PC-9 (cell line): ENCODE data around the gene CD81. TPM values are rescaled to one million over a fixed set of nuclear protein-coding genes. Genes with fewer than 3 reads are reported as not detected.

Experiments used
- BruUV-seq: library from RNA; stranded (reverse); fragments of 400-500 nt; replicated peaks from 2 replicates; lab custom pipeline; 2021; lab: Mats Ljungman, UMichigan
- CTCF ChIA-PET: fragments of 300-600 bp; sonication (Branson Sonifier 250); formaldehyde crosslinking; loops from one replicate; lab custom pipeline; 2022; ENCODE audit warnings: antibody characterized with exemption; lab: Charles Lee
- POLR2A ChIA-PET: fragments of 300-600 bp; sonication (Branson Sonifier 250); formaldehyde crosslinking; loops from one replicate; lab custom pipeline; 2022; ENCODE audit warnings: antibody characterized with exemption; ENCODE audit not compliant: unreplicated experiment; lab: Charles Lee
- DNase-seq, 2 experiments: peaks; one replicate each; pipeline versions ENCODE4 v3.0.0 to v3.0.0-alpha.2; 2015 to 2022; ENCODE audit warnings: mixed read lengths in 1 of 2
- H2AFZ ChIP-seq: fragments of 200-600 bp; sonication (generic); 2 replicates; pipeline ENCODE4 v1.8.1; 2017; ENCODE audit warnings: antibody characterized with exemption
- H3F3A ChIP-seq: fragments of 200-600 bp; sonication (generic); 2 replicates; pipeline ENCODE4 v1.8.1; 2017; ENCODE audit warnings: antibody characterized with exemption, mild to moderate bottlenecking, low read depth; ENCODE audit not compliant: insufficient read depth
- H3K27ac ChIP-seq: fragments of 200-600 bp; sonication (generic); 2 replicates; pipeline ENCODE4 v1.6.1; 2016; ENCODE audit warnings: mixed run types
- H3K27me3 ChIP-seq: fragments of 200-600 bp; sonication (generic); 2 replicates; pipeline ENCODE4 v1.6.1; 2016; ENCODE audit warnings: low read depth, mixed run types; ENCODE audit not compliant: insufficient read depth
- H3K36me3 ChIP-seq: fragments of 200-600 bp; sonication (generic); 2 replicates; pipeline ENCODE4 v1.6.1; 2016; ENCODE audit warnings: low read depth, mixed run types
- H3K4me1 ChIP-seq: fragments of 200-600 bp; sonication (generic); replicated peaks from 2 replicates; pipeline ENCODE4 v1.6.1; 2016; ENCODE audit warnings: mixed run types; ENCODE audit not compliant: insufficient read depth
- H3K4me2 ChIP-seq: fragments of 200-600 bp; sonication (generic); 2 replicates; pipeline ENCODE4 v1.6.1; 2017; ENCODE audit warnings: mixed run types
- H3K4me3 ChIP-seq: fragments of 200-600 bp; sonication (generic); 2 replicates; pipeline ENCODE4 v1.6.1; 2016; ENCODE audit warnings: mixed run types
- H3K79me2 ChIP-seq: fragments of 200-600 bp; sonication (generic); 2 replicates; pipeline ENCODE4 v1.6.1; 2017; ENCODE audit warnings: low read depth, mixed run types
- H3K9me2 ChIP-seq: fragments of 200-600 bp; sonication (generic); 2 replicates; pipeline ENCODE4 v1.8.1; 2017; ENCODE audit warnings: mild to moderate bottlenecking; ENCODE audit not compliant: insufficient read depth
- H3K9me3 ChIP-seq: fragments of 200-600 bp; sonication (generic); 2 replicates; pipeline ENCODE4 v1.8.1; 2016; ENCODE audit warnings: low read depth; ENCODE audit not compliant: insufficient read depth
- H4K20me1 ChIP-seq: fragments of 200-600 bp; sonication (generic); 2 replicates; pipeline ENCODE4 v1.8.1; 2017; ENCODE audit not compliant: insufficient read depth
- CTCF ChIP-seq: fragments of 200-600 bp; sonication (generic); conservative IDR thresholded peaks from 2 replicates; pipeline ENCODE4 v1.6.1; 2017; ENCODE audit warnings: mixed run types, antibody characterized with exemption, mild to moderate bottlenecking, moderate library complexity
- EZH2 ChIP-seq: fragments of 200-600 bp; sonication (generic); IDR thresholded peaks from 2 replicates; pipeline ENCODE4 v1.8.0; 2017; ENCODE audit warnings: antibody characterized with exemption, low read depth
- intact Hi-C: fragments of 100-400 bp; cut with micrococcal nuclease; formaldehyde crosslinking; loops from one replicate; pipeline ENCODE4 v1.10.0; 2022; ENCODE audit not compliant: unreplicated experiment
- total RNA-seq: library from RNA; stranded (reverse); gene quantifications from 2 replicates; pipeline ENCODE4 v1.2.3, GENCODE V29; 2021

CD81 gene
- total RNA-seq, 1 experiment from 2014 or later, result 180 TPM

GRCh38 chr11:2375341-2375853 is 1.7 kb upstream of the CD81 start:
- no peak overlapping the region for H3K4me3 ChIP-seq
- H3K4me1 ChIP-seq, result 0 out of 2 replicates have a peak, but pooled peaks cover 5% of the 10 kb centered on the region
- no peaks in the 10 kb centered on the region for H3F3A ChIP-seq
- H3K79me2 ChIP-seq, result peaks cover 26% of the 10 kb centered on the region
- POLR2A ChIA-PET, result no interaction called here
- no peak for DNase-seq
- H3K9me3 ChIP-seq, result no peaks in the 10 kb centered on the region
- peaks cover 16% of the 10 kb centered on the region for H4K20me1 ChIP-seq
- no peaks in the 10 kb centered on the region for H3K27me3 ChIP-seq
- BruUV-seq, result no TSS peak
- H2AFZ ChIP-seq, result no peak overlapping the region
- intact Hi-C loops, result no loop called here
- CTCF ChIA-PET, result no interaction called here
- H3K27ac ChIP-seq, result no peak overlapping the region
- TF ChIP-seq CTCF, result no peak
- no peak for TF ChIP-seq EZH2
- H3K4me2 ChIP-seq, result no peak overlapping the region
- no peaks in the 10 kb centered on the region for H3K36me3 ChIP-seq
- H3K9me2 ChIP-seq, result no peaks in the 10 kb centered on the region

GRCh38 chr11:2375964-2376551 is 1.1 kb upstream of the CD81 start:
- Histone ChIP-seq H4K20me1 (peaks cover 22% of the 10 kb centered on the region), H3K4me2 (no peak overlapping the region), H3K79me2 (peaks cover 32% of the 10 kb centered on the region), H2AFZ (no peak overlapping the region), H3K36me3 (no peaks in the 10 kb centered on the region), H3K4me1 (0 out of 2 replicates have a peak, but pooled peaks cover 5% of the 10 kb centered on the region), H3K4me3 (no peak overlapping the region), H3F3A (no peaks in the 10 kb centered on the region), H3K9me3 (no peaks in the 10 kb centered on the region), H3K9me2 (no peaks in the 10 kb centered on the region), H3K27ac (no peak overlapping the region), H3K27me3 (no peaks in the 10 kb centered on the region)
- BruUV-seq, result TSS peak; percentile 72
- no peak for TF ChIP-seq CTCF
- no peak for TF ChIP-seq EZH2
- POLR2A ChIA-PET, result no interaction called here
- no peak for DNase-seq
- CTCF ChIA-PET, result no interaction called here
- intact Hi-C loops, result no loop called here

- peak in 1 of 2 experiments; percentile 25 for DNase-seq
Observed at GRCh38 chr11:2377511-2378443, 667 bp downstream of the CD81 start.

More at GRCh38 chr11:2377511-2378443, 667 bp downstream of the CD81 start:
- intact Hi-C loops, result no loop called here
- Histone ChIP-seq H3K9me2 (no peaks in the 10 kb centered on the region), H3K4me1 (0 out of 2 replicates have a peak, but pooled peaks cover 5% of the 10 kb centered on the region), H3F3A (no peaks in the 10 kb centered on the region), H3K27ac (no peak overlapping the region), H3K9me3 (no peaks in the 10 kb centered on the region), H2AFZ (peak overlapping the region; percentile 39; the same call in 1 of the 2 replicates), H3K79me2 (peaks cover 39% of the 10 kb centered on the region), H4K20me1 (peaks cover 26% of the 10 kb centered on the region), H3K27me3 (no peaks in the 10 kb centered on the region), H3K4me2 (peak overlapping the region; percentile 86), H3K36me3 (no peaks in the 10 kb centered on the region), H3K4me3 (peak overlapping the region; percentile 83)
- POLR2A ChIA-PET, result interaction anchor here (0.6 to 0.9 kb wide), 5 partner anchors 13 to 552 kb away, joined by 3 to 7 read pairs (median 6); partner anchors contain the start of gene PHLDA2
- CTCF ChIA-PET, result interaction anchor here (0.7 kb wide), 1 partner anchor 13 kb away, joined by 8 read pairs; no protein-coding TSS in a partner anchor
- TSS peak; percentile 76 for BruUV-seq
- TF ChIP-seq EZH2 (no peak), CTCF (no peak)
